Retinal pigment epithelial cell (primary cell): Measurements from ENCODE around the gene AIFM2.
"Not testable (repeated sequence)": the region's sequence is repeated elsewhere in the genome, so short reads cannot be mapped to it uniquely, and the experiment has no call there.

Source experiments
- DNase-seq: peaks from one replicate; pipeline ENCODE4 v3.0.0-alpha.2; 2010; ENCODE audit warnings: low read depth
- H3K4me3 ChIP-seq: 2 replicates; pipeline ENCODE4 v1.5.1; 2011; ENCODE audit warnings: mild to moderate bottlenecking, low read length, control low read depth, moderate library complexity
- TF ChIP-seq, protein P1 (sequence below): conservative IDR thresholded peaks from 2 replicates; pipeline ENCODE4 v1.5.1; 2011; ENCODE audit warnings: low read depth, low read length, control low read depth, inconsistent platforms

Gene AIFM2

DNA sequence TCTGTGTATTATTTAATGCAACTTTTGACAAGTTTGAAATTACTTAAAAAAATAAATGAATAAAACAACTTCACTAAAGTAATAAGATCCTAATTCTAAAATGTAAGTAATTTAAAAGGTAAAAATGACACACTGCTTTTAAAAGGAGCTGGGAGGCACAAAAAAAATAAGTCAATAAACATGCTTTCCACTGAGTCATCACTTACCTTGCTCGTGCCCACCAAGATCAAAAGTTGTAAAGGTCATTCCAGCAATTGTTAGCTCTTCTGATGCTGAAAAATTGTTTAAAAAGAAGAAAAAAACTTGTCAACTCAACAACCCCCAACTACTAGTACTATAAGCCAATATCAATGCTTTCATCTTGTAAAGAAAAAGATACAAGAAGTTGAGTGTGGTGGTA is 28.2 kb upstream of the AIFM2 start:
- no peak overlapping the region for H3K4me3 ChIP-seq
- DNase-seq: no peak
- TF ChIP-seq, protein P1, sequence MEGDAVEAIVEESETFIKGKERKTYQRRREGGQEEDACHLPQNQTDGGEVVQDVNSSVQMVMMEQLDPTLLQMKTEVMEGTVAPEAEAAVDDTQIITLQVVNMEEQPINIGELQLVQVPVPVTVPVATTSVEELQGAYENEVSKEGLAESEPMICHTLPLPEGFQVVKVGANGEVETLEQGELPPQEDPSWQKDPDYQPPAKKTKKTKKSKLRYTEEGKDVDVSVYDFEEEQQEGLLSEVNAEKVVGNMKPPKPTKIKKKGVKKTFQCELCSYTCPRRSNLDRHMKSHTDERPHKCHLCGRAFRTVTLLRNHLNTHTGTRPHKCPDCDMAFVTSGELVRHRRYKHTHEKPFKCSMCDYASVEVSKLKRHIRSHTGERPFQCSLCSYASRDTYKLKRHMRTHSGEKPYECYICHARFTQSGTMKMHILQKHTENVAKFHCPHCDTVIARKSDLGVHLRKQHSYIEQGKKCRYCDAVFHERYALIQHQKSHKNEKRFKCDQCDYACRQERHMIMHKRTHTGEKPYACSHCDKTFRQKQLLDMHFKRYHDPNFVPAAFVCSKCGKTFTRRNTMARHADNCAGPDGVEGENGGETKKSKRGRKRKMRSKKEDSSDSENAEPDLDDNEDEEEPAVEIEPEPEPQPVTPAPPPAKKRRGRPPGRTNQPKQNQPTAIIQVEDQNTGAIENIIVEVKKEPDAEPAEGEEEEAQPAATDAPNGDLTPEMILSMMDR: no peak

DNA sequence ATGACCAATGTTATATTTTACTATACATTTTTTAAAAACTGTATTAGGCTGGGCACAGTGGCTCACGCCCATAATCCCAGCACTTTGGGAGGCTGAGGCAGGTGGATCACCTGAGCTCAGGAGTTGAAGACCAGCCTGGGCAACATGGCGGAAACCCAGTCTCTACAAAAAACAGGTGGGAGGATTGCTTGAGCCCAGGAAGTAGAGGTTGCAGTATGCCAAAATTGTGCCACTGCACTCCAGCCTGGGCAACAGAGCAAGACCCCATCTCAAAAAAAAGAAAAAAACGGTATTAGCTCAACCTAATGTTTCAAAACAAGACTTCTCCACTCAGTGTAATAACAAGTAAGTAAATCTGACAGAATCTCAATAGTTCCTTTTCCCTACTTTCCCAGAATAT is 26.7 kb upstream of the AIFM2 start:
- H3K4me3 ChIP-seq, DNase-seq: not testable (repeated sequence)

DNA sequence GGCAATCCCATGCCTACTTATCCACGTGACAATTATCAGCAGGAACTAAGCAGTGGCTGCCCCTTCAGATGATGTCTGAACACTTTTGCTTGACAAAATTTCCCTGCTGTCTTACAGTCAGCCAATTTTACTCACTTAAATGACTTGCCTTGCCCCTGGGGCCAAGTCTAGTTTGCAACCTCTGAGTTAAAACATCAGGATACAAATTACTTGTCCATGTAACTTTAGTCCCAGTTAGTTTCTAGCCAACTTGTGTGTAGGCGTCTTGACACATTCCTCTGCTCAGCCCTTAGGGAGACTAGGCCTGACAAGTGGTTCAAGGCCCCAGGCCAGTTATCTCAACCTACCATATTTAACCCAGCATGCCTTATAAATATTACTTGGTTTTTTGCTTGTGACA is 25.5 kb upstream of the AIFM2 start:
- TF ChIP-seq, protein P1: no peak
- DNase-seq: no peak

DNA sequence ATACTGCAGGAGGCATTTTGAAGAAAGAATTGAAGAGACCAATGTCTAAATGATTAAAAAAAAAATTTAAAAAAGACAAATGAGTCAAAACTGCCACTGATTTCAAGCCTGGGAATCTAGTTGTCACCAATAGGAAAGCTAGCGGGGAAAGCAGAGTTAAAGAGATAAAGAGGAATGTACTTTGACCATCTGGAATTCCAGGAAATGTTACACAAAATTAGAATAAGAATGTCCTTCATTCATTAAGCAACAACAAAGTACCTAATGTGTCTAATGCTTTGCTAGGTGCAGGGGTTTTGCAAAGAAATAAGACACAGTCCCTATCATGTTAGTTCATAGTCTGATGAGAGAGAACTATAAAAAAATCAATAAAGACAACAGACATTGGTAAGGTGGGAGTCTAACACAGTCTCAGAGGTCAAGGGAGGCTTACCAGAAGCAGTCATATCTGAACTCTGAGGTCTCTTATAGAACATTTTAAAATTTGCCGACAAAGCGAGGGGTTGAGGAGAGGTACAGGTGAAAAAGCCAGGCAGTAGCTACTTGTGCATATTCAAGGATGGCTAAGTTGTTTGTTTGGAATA is 22.7 kb upstream of the AIFM2 start:
- no peak for DNase-seq
- TF ChIP-seq, protein P1: no peak
- no peak overlapping the region for H3K4me3 ChIP-seq

More for the DNA sequence above, 25.5 kb upstream of the AIFM2 start:
- H3K4me3 ChIP-seq: no peak overlapping the region

DNA sequence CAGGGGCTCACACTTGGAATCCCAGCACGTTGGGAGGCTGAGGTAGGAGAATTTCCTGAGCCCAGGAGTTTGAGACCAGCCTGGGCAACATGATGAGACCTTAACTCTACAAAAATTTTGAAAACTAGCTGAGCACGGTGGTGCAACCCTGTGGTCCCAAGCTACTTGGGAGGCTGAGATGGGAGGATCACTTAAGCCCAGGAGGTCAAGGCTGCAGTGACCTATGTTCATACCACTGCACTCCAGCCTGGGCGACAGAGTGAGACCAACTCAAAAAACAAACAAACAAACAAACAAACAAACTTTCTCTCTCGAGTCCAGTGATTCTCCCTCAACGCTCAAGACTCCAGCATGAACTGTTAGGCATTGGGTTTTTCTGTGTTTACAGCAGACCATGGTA is 15.9 kb upstream of the AIFM2 start:
- no peak for DNase-seq
- no peak overlapping the region for H3K4me3 ChIP-seq
- TF ChIP-seq, protein P1: no peak

DNA sequence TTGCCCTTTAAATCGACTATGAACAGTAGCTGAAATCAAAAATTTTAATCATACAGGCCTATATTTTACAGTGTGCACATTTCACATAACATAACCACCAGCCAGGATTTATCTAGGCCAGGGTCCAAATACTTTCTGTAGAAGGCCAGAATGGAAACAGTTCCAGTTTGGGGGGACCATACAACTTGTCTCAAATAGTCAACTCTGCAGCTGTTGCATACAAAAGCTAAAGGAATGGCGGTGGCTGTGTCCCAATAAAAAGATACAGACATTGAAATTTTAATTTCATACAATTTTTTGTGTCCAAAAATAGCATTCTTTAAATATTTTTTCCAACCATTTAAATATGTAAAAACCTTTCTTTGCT is 14.6 kb upstream of the AIFM2 start:
- TF ChIP-seq, protein P1: no peak
- H3K4me3 ChIP-seq: peak overlapping the region; percentile 50
- DNase-seq: no peak

DNA sequence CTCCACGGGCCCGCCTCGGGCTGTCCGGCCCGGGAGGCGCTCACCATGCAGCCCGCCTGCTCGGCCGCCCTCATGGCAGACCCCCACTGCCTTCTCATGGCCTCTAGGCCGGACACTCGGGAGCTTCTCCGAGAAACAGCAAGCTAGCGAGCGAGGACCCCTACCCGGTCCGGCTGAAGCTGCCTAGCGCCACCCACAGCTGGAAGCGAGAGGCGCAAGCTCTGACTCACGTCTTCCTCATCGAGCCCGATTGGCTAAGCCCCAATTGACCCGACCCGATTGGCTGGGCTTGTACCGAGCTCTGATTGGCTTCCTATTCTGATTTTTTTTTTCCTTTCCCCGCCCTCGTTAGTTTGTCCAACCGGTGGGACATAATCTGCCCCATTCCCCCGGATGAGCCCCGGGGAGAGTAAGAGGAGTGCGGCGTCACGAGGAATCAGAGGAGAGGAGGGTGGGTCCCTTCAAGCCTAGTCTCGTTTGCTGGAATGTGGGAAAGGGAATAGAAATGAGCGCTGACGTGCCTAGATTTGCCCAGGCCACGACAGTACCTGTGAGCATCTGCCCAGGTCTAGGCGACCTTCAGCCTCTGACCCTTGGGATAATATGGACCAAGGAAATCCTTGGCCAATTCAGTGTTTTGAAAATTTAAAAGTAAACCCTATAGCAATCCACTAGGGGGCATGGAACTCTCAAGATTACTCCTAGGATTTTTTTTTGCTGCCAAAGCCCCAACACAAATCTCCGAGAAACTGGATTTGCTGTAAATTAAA is 14.0 kb upstream of the AIFM2 start, which contains the start of gene TYSND1:
TSS of gene TYSND1 (minus strand) at position 212 of the 770 bp plus-strand sequence. CDS start at position 98, 114 bp downstream.
- TF ChIP-seq, protein P1: peak; percentile 77
- DNase-seq: peak; percentile 95
- H3K4me3 ChIP-seq: peak within 1 kb of the TSS; percentile 67
